Liver (tissue), 9 donors: ENCODE results near the gene UNCX. TPM values are rescaled to one million over a fixed set of nuclear protein-coding genes. Genes with fewer than 3 reads are reported as not detected.

Source experiments
- DNase-seq: peaks from one replicate; pipeline ENCODE4 v3.0.0-alpha.2; 2017; ENCODE audit warnings: low spot score
- H3K27ac ChIP-seq, 2 donors: one replicate each; pipeline ENCODE4 v1.7.0; 2013; ENCODE audit warnings: inconsistent platforms in 2 of 2, low read length in 2 of 2, control low read depth in 1 of 2, low read depth in 1 of 2, mild to moderate bottlenecking in 1 of 2
- H3K27me3 ChIP-seq, 4 donors: one replicate each; pipeline versions ENCODE4 v1.6.1 to v1.7.0; 2013; ENCODE audit warnings: low read length in 3 of 4, inconsistent platforms in 1 of 4, mild to moderate bottlenecking in 1 of 4, moderate library complexity in 1 of 4; ENCODE audit not compliant: control insufficient read depth in 4 of 4, insufficient read depth in 4 of 4
- H3K36me3 ChIP-seq, 4 donors: one replicate each; pipeline versions ENCODE4 v1.6.1 to v1.7.0; 2013; ENCODE audit warnings: low read length in 3 of 4, mild to moderate bottlenecking in 3 of 4, low read depth in 1 of 4, moderate library complexity in 1 of 4; ENCODE audit not compliant: control insufficient read depth in 4 of 4, insufficient read depth in 3 of 4
- H3K4me1 ChIP-seq, 4 donors: one replicate each; pipeline versions ENCODE4 v1.6.1 to v1.7.0; 2013; ENCODE audit warnings: low read length in 3 of 4, mild to moderate bottlenecking in 3 of 4, moderate library complexity in 1 of 4; ENCODE audit not compliant: control insufficient read depth in 4 of 4, insufficient read depth in 4 of 4
- H3K4me3 ChIP-seq, 3 donors: one replicate each; pipeline versions ENCODE4 v1.6.1 to v1.7.0; 2013; ENCODE audit warnings: low read length in 3 of 3, control low read depth in 1 of 3, low read depth in 1 of 3, mild to moderate bottlenecking in 1 of 3
- H3K9ac ChIP-seq, 2 donors: one replicate each; pipeline ENCODE4 v1.7.0; 2013; ENCODE audit warnings: low read length in 2 of 2, mild to moderate bottlenecking in 2 of 2, moderate library complexity in 2 of 2, control low read depth in 1 of 2, low read depth in 1 of 2
- H3K9me3 ChIP-seq, 4 donors: one replicate each; pipeline versions ENCODE4 v1.6.1 to v1.7.0; 2013; ENCODE audit warnings: low read length in 3 of 4; ENCODE audit not compliant: control insufficient read depth in 4 of 4
- EGR1 ChIP-seq, 2 donors: IDR thresholded peaks; 2 replicates each; pipeline ENCODE4 v1.6.1; 2016 to 2018; ENCODE audit warnings: antibody characterized with exemption in 2 of 2, low read depth in 2 of 2
- FOXA1 ChIP-seq: IDR thresholded peaks from 2 replicates; pipeline ENCODE4 v1.6.1; 2016; ENCODE audit warnings: antibody characterized with exemption
- FOXA2 ChIP-seq: IDR thresholded peaks from 2 replicates; pipeline ENCODE4 v1.6.1; 2016; ENCODE audit warnings: antibody characterized with exemption
- HNF4A ChIP-seq, 2 donors: conservative IDR thresholded peaks; 2 replicates each; pipeline ENCODE4 v1.6.1; 2016; ENCODE audit warnings: antibody characterized with exemption in 2 of 2, mild to moderate bottlenecking in 2 of 2
- HNF4G ChIP-seq: IDR thresholded peaks from 2 replicates; pipeline ENCODE4 v1.6.1; 2016; ENCODE audit warnings: antibody characterized with exemption
- JUND ChIP-seq, 2 donors: IDR thresholded peaks; 2 replicates each; pipeline ENCODE4 v1.6.1; 2016; ENCODE audit warnings: antibody characterized with exemption in 2 of 2
- NR2F2 ChIP-seq: IDR thresholded peaks from 2 replicates; pipeline ENCODE4 v1.6.1; 2016; ENCODE audit warnings: antibody characterized with exemption
- RAD21 ChIP-seq, 2 donors: IDR thresholded peaks; 2 replicates each; pipeline ENCODE4 v1.6.1; 2016; ENCODE audit warnings: antibody characterized with exemption in 2 of 2, mild to moderate bottlenecking in 2 of 2
- YY1 ChIP-seq: IDR thresholded peaks from 2 replicates; pipeline ENCODE4 v1.6.1; 2016; ENCODE audit warnings: antibody characterized with exemption, mild to moderate bottlenecking
- WGBS: extraction: QIAGEN DNeasy Blood & Tissue Kit; methylation state at CpG from one replicate; pipeline ENCODE4 v1.1.7; 2013; 5-methylcytosine and 5-hydroxymethylcytosine counted together
- polyA plus RNA-seq, 2 donors: library from polyadenylated mRNA; stranded (reverse) in 1 of 2; unstranded in 1 of 2; fragments of 200-250 nt in 1 of 2; fragments of >200 nt in 1 of 2; fragmentation: Nextera tagmentation in 1 of 2; extraction: Ambion mirVana in 1 of 2; gene quantifications; one replicate each; pipeline versions ENCODE4 v1.2.1 to v1.2.3, GENCODE V29; 2013 to 2015
- total RNA-seq, 2 donors: library from RNA; depleted of rRNA; stranded (reverse); fragments of >200 nt; gene quantifications; one replicate each; pipeline ENCODE4 v1.2.3, GENCODE V29; 2014
- TF ChIP-seq, protein P1 (sequence below): IDR thresholded peaks from 2 replicates; pipeline ENCODE4 v1.6.1; 2016; ENCODE audit warnings: antibody characterized with exemption
- TF ChIP-seq, protein P2 (sequence below): IDR thresholded peaks from 2 replicates; pipeline ENCODE4 v1.6.1; 2016; ENCODE audit warnings: antibody characterized with exemption, mild to moderate bottlenecking
- TF ChIP-seq, protein P3 (sequence below): fragments of 150-350 bp; IDR thresholded peaks from 2 replicates; pipeline ENCODE4 v1.5.1; 2017; ENCODE audit warnings: improper control_type of control experiment, low read depth, low read length; ENCODE audit not compliant: missing input control
- TF ChIP-seq, protein P4 (sequence below): IDR thresholded peaks from 2 replicates; pipeline ENCODE4 v1.6.1; 2016; ENCODE audit warnings: antibody characterized with exemption
- TF ChIP-seq, protein P5 (sequence below): IDR thresholded peaks from 2 replicates; pipeline ENCODE4 v1.6.1; 2016; ENCODE audit warnings: antibody characterized with exemption
- donor health status: healthy.
- donor health status: healthy.
- donor health status: healthy.
- donor health status: healthy.
- donor health status: healthy.

Gene UNCX
- total and polyA plus RNA-seq, 4 donors, result not detected

DNA sequence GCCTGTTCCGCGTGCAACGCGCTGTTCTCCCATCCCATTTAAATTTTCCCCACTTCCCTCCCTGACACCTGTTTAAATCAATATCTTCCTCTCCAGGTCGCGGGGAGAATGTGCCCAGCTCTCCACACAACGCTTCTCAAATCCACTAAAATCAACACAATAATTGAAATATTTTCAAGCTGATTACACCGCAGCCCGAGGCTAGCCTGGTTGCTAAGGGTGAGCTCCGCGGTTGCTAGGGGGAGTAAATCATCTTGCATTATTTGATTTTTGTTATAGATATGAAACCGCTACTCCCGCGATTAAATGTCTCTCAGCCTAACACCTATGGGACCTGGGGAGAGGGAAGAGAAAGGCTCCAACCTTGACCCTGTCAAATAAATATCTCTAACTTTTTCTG, 36.2 kb downstream of the UNCX start:
- peaks cover 0 to 3% (median 0%) of the 10 kb centered on the region in 4 donors for H3K9me3 ChIP-seq
- H3K36me3 ChIP-seq, result no peaks in the 10 kb centered on the region
- H3K9ac ChIP-seq, result no peak overlapping the region
- DNase-seq, result no peak
- TF ChIP-seq, protein P1, sequence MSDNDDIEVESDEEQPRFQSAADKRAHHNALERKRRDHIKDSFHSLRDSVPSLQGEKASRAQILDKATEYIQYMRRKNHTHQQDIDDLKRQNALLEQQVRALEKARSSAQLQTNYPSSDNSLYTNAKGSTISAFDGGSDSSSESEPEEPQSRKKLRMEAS, result no peak
- TF ChIP-seq, protein P2, sequence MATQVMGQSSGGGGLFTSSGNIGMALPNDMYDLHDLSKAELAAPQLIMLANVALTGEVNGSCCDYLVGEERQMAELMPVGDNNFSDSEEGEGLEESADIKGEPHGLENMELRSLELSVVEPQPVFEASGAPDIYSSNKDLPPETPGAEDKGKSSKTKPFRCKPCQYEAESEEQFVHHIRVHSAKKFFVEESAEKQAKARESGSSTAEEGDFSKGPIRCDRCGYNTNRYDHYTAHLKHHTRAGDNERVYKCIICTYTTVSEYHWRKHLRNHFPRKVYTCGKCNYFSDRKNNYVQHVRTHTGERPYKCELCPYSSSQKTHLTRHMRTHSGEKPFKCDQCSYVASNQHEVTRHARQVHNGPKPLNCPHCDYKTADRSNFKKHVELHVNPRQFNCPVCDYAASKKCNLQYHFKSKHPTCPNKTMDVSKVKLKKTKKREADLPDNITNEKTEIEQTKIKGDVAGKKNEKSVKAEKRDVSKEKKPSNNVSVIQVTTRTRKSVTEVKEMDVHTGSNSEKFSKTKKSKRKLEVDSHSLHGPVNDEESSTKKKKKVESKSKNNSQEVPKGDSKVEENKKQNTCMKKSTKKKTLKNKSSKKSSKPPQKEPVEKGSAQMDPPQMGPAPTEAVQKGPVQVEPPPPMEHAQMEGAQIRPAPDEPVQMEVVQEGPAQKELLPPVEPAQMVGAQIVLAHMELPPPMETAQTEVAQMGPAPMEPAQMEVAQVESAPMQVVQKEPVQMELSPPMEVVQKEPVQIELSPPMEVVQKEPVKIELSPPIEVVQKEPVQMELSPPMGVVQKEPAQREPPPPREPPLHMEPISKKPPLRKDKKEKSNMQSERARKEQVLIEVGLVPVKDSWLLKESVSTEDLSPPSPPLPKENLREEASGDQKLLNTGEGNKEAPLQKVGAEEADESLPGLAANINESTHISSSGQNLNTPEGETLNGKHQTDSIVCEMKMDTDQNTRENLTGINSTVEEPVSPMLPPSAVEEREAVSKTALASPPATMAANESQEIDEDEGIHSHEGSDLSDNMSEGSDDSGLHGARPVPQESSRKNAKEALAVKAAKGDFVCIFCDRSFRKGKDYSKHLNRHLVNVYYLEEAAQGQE, result no peak
- TF ChIP-seq HNF4G (no peak), HNF4A (conservative IDR thresholded peaks at IDR 0.05) (no peak), FOXA1 (no peak), NR2F2 (no peak), FOXA2 (no peak), YY1 (no peak)
- TF ChIP-seq, protein P3, sequence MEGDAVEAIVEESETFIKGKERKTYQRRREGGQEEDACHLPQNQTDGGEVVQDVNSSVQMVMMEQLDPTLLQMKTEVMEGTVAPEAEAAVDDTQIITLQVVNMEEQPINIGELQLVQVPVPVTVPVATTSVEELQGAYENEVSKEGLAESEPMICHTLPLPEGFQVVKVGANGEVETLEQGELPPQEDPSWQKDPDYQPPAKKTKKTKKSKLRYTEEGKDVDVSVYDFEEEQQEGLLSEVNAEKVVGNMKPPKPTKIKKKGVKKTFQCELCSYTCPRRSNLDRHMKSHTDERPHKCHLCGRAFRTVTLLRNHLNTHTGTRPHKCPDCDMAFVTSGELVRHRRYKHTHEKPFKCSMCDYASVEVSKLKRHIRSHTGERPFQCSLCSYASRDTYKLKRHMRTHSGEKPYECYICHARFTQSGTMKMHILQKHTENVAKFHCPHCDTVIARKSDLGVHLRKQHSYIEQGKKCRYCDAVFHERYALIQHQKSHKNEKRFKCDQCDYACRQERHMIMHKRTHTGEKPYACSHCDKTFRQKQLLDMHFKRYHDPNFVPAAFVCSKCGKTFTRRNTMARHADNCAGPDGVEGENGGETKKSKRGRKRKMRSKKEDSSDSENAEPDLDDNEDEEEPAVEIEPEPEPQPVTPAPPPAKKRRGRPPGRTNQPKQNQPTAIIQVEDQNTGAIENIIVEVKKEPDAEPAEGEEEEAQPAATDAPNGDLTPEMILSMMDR, result no peak
- TF ChIP-seq, protein P4, sequence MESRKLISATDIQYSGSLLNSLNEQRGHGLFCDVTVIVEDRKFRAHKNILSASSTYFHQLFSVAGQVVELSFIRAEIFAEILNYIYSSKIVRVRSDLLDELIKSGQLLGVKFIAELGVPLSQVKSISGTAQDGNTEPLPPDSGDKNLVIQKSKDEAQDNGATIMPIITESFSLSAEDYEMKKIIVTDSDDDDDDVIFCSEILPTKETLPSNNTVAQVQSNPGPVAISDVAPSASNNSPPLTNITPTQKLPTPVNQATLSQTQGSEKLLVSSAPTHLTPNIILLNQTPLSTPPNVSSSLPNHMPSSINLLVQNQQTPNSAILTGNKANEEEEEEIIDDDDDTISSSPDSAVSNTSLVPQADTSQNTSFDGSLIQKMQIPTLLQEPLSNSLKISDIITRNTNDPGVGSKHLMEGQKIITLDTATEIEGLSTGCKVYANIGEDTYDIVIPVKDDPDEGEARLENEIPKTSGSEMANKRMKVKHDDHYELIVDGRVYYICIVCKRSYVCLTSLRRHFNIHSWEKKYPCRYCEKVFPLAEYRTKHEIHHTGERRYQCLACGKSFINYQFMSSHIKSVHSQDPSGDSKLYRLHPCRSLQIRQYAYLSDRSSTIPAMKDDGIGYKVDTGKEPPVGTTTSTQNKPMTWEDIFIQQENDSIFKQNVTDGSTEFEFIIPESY, result no peak
- TF ChIP-seq, protein P5, sequence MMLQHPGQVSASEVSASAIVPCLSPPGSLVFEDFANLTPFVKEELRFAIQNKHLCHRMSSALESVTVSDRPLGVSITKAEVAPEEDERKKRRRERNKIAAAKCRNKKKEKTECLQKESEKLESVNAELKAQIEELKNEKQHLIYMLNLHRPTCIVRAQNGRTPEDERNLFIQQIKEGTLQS, result no peak
- WGBS, result 61% methylated on average over 14 of the region's 14 CpGs
- peaks cover 0 to 3% (median 1%) of the 10 kb centered on the region in 4 donors for H3K27me3 ChIP-seq
- no peak overlapping the region for H3K4me3 ChIP-seq
- no peaks in the 10 kb centered on the region for H3K4me1 ChIP-seq
- no peak overlapping the region for H3K27ac ChIP-seq

DNA sequence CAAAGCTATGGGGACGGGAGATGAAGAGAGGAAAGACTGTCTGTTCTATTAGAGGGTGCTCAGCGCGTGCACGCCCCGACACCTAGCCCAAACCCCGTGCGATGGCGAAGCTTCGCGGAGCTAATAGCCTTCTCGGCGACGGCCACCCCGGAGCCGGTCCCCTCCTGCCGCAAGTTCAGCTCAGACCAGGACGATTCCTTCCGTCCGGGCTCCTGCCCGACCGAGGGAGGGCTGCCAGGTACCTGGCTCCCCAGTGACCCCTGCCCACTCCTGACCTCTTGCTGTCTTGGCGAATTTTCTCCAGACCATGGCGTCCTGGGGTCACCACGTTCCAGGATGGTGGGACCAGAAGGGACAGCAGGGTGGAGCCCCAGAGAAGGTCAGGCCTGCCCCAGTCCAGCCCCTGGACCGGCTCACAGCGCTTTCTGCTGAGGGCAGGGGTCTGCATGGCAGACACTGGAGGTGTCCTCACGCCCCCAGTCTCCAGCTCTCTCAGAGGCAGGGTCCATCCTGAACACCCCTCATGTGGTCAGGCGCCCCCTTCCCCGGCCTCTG, 36.7 kb downstream of the UNCX start:
- H3K36me3 ChIP-seq, result no peaks in the 10 kb centered on the region
- H3K4me1 ChIP-seq, result no peaks in the 10 kb centered on the region
- H3K27me3 ChIP-seq, result peaks cover 0 to 3% (median 1%) of the 10 kb centered on the region in 4 donors
- H3K9me3 ChIP-seq, result peaks cover 0 to 3% (median 0%) of the 10 kb centered on the region in 4 donors
- no peak overlapping the region for H3K27ac ChIP-seq
- 66% methylated on average over 29 of the region's 29 CpGs for WGBS
- H3K9ac ChIP-seq, result no peak overlapping the region
- TF ChIP-seq EGR1 (IDR thresholded peaks at IDR 0.05; ENCODE audit: low read depth in 2 of 2), result no peak
- no peak for TF ChIP-seq HNF4A (conservative IDR thresholded peaks at IDR 0.05)
- no peak for TF ChIP-seq JUND (IDR thresholded peaks at IDR 0.05)
- TF ChIP-seq YY1, result no peak
- no peak for TF ChIP-seq RAD21 (IDR thresholded peaks at IDR 0.05)
- DNase-seq, result no peak
- no peak overlapping the region for H3K4me3 ChIP-seq
